T-helper 2 cell treated with Interferon-gamma antibody and Interleukin-4, amounts not matched to agents 5 μg/mL and 100 μg/mL, for 36 hours (primary cell): Measurements from ENCODE around the gene CUX1.
"Not testable (repeated sequence)": the region's sequence is repeated elsewhere in the genome, so short reads cannot be mapped to it uniquely, and the experiment has no call there.

ENCODE experiments used
- DNase-seq: peaks from one replicate; pipeline ENCODE4 v3.0.0; 2021; ENCODE audit warnings: low spot score
- H3K27ac Mint-ChIP-seq: one replicate; pipeline ENCODE4 v1.8.0; 2021; ENCODE audit warnings: mild to moderate bottlenecking, mixed read lengths
- H3K27me3 Mint-ChIP-seq: one replicate; pipeline ENCODE4 v1.8.0; 2021; ENCODE audit warnings: low read depth, mixed read lengths
- H3K36me3 Mint-ChIP-seq: one replicate; pipeline ENCODE4 v1.8.0; 2021; ENCODE audit warnings: low read depth, mixed read lengths
- H3K4me1 Mint-ChIP-seq: one replicate; pipeline ENCODE4 v1.8.0; 2021; ENCODE audit warnings: low read depth, mixed read lengths
- H3K4me3 Mint-ChIP-seq: one replicate; pipeline ENCODE4 v1.8.0; 2022; ENCODE audit warnings: mild to moderate bottlenecking, moderate library complexity, mixed read lengths
- H3K9me3 Mint-ChIP-seq: one replicate; pipeline ENCODE4 v1.8.0; 2021; ENCODE audit warnings: mixed read lengths

The CUX1 gene

GRCh38 chr7:101918426-101918825 lies 101.0 kb downstream of the CUX1 start:
- H3K27me3 Mint-ChIP-seq: no peaks in the 10 kb centered on the region
- no peak overlapping the region for H3K4me3 Mint-ChIP-seq
- H3K9me3 Mint-ChIP-seq: no peaks in the 10 kb centered on the region
- no peaks in the 10 kb centered on the region for H3K36me3 Mint-ChIP-seq
- DNase-seq: no peak
- no peak overlapping the region for H3K27ac Mint-ChIP-seq
- peaks cover 4% of the 10 kb centered on the region for H3K4me1 Mint-ChIP-seq

- Mint-ChIP-seq H3K27me3 (no peaks in the 10 kb centered on the region), H3K36me3 (no peaks in the 10 kb centered on the region)
Observed at GRCh38 chr7:101919363-101920115, 102.1 kb downstream of the CUX1 start.

GRCh38 chr7:101921061-101921460 lies 103.6 kb downstream of the CUX1 start:
- H3K36me3 Mint-ChIP-seq: no peaks in the 10 kb centered on the region
- no peak overlapping the region for H3K27ac Mint-ChIP-seq
- H3K4me1 Mint-ChIP-seq: peaks cover 6% of the 10 kb centered on the region
- H3K27me3 Mint-ChIP-seq: no peaks in the 10 kb centered on the region
- no peak overlapping the region for H3K4me3 Mint-ChIP-seq
- no peaks in the 10 kb centered on the region for H3K9me3 Mint-ChIP-seq
- DNase-seq: no peak

More at GRCh38 chr7:101919363-101920115, 102.1 kb downstream of the CUX1 start:
- Mint-ChIP-seq H3K9me3 (no peaks in the 10 kb centered on the region), H3K4me3 (no peak overlapping the region), H3K4me1 (peaks cover 6% of the 10 kb centered on the region), H3K27ac (no peak overlapping the region)
- no peak for DNase-seq

- H3K27ac Mint-ChIP-seq, H3K4me1 Mint-ChIP-seq, DNase-seq, H3K36me3 Mint-ChIP-seq, H3K27me3 Mint-ChIP-seq, H3K9me3 Mint-ChIP-seq, H3K4me3 Mint-ChIP-seq: not testable (repeated sequence)
Observed at GRCh38 chr7:101921546-101922489, 104.4 kb downstream of the CUX1 start.

- H3K27ac Mint-ChIP-seq: no peak overlapping the region
- no peak for DNase-seq
Observed at GRCh38 chr7:101922631-101923601, 105.5 kb downstream of the CUX1 start.

GRCh38 chr7:101923602-101923985 lies 106.2 kb downstream of the CUX1 start:
- no peak overlapping the region for H3K4me3 Mint-ChIP-seq
- no peak overlapping the region for H3K27ac Mint-ChIP-seq
- no peaks in the 10 kb centered on the region for H3K36me3 Mint-ChIP-seq
- DNase-seq: no peak
- H3K27me3 Mint-ChIP-seq: no peaks in the 10 kb centered on the region
- peaks cover 6% of the 10 kb centered on the region for H3K4me1 Mint-ChIP-seq
- H3K9me3 Mint-ChIP-seq: no peaks in the 10 kb centered on the region

More at GRCh38 chr7:101922631-101923601, 105.5 kb downstream of the CUX1 start:
- H3K4me1 Mint-ChIP-seq: peaks cover 6% of the 10 kb centered on the region
- H3K4me3 Mint-ChIP-seq: no peak overlapping the region
- no peaks in the 10 kb centered on the region for H3K9me3 Mint-ChIP-seq
- H3K27me3 Mint-ChIP-seq: no peaks in the 10 kb centered on the region
- H3K36me3 Mint-ChIP-seq: no peaks in the 10 kb centered on the region

GRCh38 chr7:101924171-101924570 lies 106.7 kb downstream of the CUX1 start:
- peak; percentile 49 for DNase-seq
- no peaks in the 10 kb centered on the region for H3K27me3 Mint-ChIP-seq
- H3K4me3 Mint-ChIP-seq: no peak overlapping the region
- peaks cover 6% of the 10 kb centered on the region for H3K4me1 Mint-ChIP-seq
- H3K27ac Mint-ChIP-seq: no peak overlapping the region
- no peaks in the 10 kb centered on the region for H3K9me3 Mint-ChIP-seq
- H3K36me3 Mint-ChIP-seq: no peaks in the 10 kb centered on the region

GRCh38 chr7:101926265-101926664 lies 108.8 kb downstream of the CUX1 start:
- H3K4me1 Mint-ChIP-seq: peaks cover 6% of the 10 kb centered on the region
- no peak overlapping the region for H3K4me3 Mint-ChIP-seq
- H3K36me3 Mint-ChIP-seq: no peaks in the 10 kb centered on the region
- peaks cover 4% of the 10 kb centered on the region for H3K9me3 Mint-ChIP-seq
- H3K27me3 Mint-ChIP-seq: no peaks in the 10 kb centered on the region
- no peak overlapping the region for H3K27ac Mint-ChIP-seq
- DNase-seq: no peak

GRCh38 chr7:101927389-101927788 lies 110.0 kb downstream of the CUX1 start:
- Mint-ChIP-seq H3K27me3 (no peaks in the 10 kb centered on the region), H3K4me1 (peaks cover 6% of the 10 kb centered on the region), H3K36me3 (no peaks in the 10 kb centered on the region), H3K4me3 (no peak overlapping the region), H3K27ac (no peak overlapping the region), H3K9me3 (peaks cover 4% of the 10 kb centered on the region)
- DNase-seq: no peak

GRCh38 chr7:101927802-101928201 lies 110.4 kb downstream of the CUX1 start:
- no peak overlapping the region for H3K4me3 Mint-ChIP-seq
- H3K27ac Mint-ChIP-seq: no peak overlapping the region
- no peaks in the 10 kb centered on the region for H3K36me3 Mint-ChIP-seq

GRCh38 chr7:101929256-101929655 lies 111.8 kb downstream of the CUX1 start:
- H3K27ac Mint-ChIP-seq: no peak overlapping the region
- H3K4me1 Mint-ChIP-seq: peaks cover under 1% of the 10 kb centered on the region
- DNase-seq: no peak
- no peaks in the 10 kb centered on the region for H3K27me3 Mint-ChIP-seq
- no peaks in the 10 kb centered on the region for H3K36me3 Mint-ChIP-seq
- no peak overlapping the region for H3K4me3 Mint-ChIP-seq
- H3K9me3 Mint-ChIP-seq: peaks cover 4% of the 10 kb centered on the region

More at GRCh38 chr7:101927802-101928201, 110.4 kb downstream of the CUX1 start:
- Mint-ChIP-seq H3K9me3 (peaks cover 4% of the 10 kb centered on the region), H3K4me1 (peaks cover 6% of the 10 kb centered on the region), H3K27me3 (no peaks in the 10 kb centered on the region)
- no peak for DNase-seq

- H3K36me3 Mint-ChIP-seq, H3K4me3 Mint-ChIP-seq, H3K9me3 Mint-ChIP-seq, H3K4me1 Mint-ChIP-seq, DNase-seq, H3K27me3 Mint-ChIP-seq, H3K27ac Mint-ChIP-seq: not testable (repeated sequence)
Observed at GRCh38 chr7:101929911-101930310, 112.5 kb downstream of the CUX1 start.

- peaks cover 4% of the 10 kb centered on the region for H3K9me3 Mint-ChIP-seq
- H3K4me1 Mint-ChIP-seq: no peaks in the 10 kb centered on the region
- H3K27me3 Mint-ChIP-seq: no peaks in the 10 kb centered on the region
- no peaks in the 10 kb centered on the region for H3K36me3 Mint-ChIP-seq
- no peak overlapping the region for H3K27ac Mint-ChIP-seq
- DNase-seq: no peak
- no peak overlapping the region for H3K4me3 Mint-ChIP-seq
Observed at GRCh38 chr7:101932083-101932482, 114.7 kb downstream of the CUX1 start.
